Measurements from ENCODE around the gene CLNK. TPM values are rescaled to one million over a fixed set of nuclear protein-coding genes. Genes with fewer than 3 reads are reported as not detected.

CLNK gene
- total RNA-seq, 2 donors from 2014 or later = 0.16 TPM; not detected in 1

DNA sequence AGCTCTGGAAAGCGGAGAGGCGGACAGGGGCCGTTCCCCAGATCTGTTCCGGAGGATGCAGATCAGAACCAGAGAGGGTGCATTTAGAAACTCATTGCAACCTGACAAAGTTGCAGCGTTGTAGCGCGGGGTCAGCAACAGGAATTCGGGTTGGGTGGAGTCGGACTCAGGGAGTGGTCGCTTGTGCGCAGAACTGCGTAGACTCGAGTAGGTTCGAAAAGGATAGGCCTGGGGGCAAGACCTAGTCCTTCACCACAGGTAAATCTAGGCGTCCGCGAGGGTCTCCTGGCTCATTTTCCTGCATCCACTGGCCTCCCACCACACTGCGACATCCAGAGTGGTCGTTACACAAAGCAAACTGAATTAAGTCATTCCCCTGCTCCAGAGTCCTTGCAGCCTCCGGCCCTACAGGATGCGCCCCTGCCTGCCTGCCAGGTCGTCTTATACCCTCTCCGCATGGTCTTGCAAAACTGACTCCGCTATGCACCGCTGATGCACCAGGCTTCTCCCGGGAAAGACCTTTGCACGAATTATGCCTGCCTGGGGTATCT is 222.6 kb downstream of the CLNK start:
- no peaks in the 10 kb centered on the region for H3K36me3 ChIP-seq
- H3K27me3 ChIP-seq = peaks cover 7% of the 10 kb centered on the region
- H3K9ac ChIP-seq (ENCODE audit: low read depth in 2 of 2, low read length in 2 of 2) = no peak overlapping the region
- H3K4me1 ChIP-seq = no peaks in the 10 kb centered on the region
- H3K4me3 ChIP-seq = peak overlapping the region; percentile 7
- no peak for TF ChIP-seq CTCF (IDR thresholded peaks at IDR 0.05)
- H3K27ac ChIP-seq = no peak overlapping the region
- H3K9me3 ChIP-seq = no peaks in the 10 kb centered on the region
- no peak for DNase-seq
- intact Hi-C loops (cut with DNase I) = no loop called here

GRCh38 chr4:10461091-10461849 is 223.3 kb downstream of the CLNK start:
- peak overlapping the region; percentile 7 for H3K4me3 ChIP-seq
- H3K4me1 ChIP-seq = no peaks in the 10 kb centered on the region
- no peaks in the 10 kb centered on the region for H3K36me3 ChIP-seq
- H3K9ac ChIP-seq (ENCODE audit: low read depth in 2 of 2, low read length in 2 of 2) = no peak overlapping the region
- DNase-seq = peak; percentile 60
- intact Hi-C loops (cut with DNase I) = no loop called here
- no peaks in the 10 kb centered on the region for H3K9me3 ChIP-seq
- H3K27me3 ChIP-seq = peaks cover 7% of the 10 kb centered on the region
- TF ChIP-seq CTCF (IDR thresholded peaks at IDR 0.05) = peak; percentile 97
- no peak overlapping the region for H3K27ac ChIP-seq

GRCh38 chr4:10460313-10461047 is 224.1 kb downstream of the CLNK start:
- Histone ChIP-seq H3K9ac (ENCODE audit: low read depth in 2 of 2, low read length in 2 of 2) (no peak overlapping the region), H3K9me3 (no peaks in the 10 kb centered on the region), H3K27me3 (peaks cover 7% of the 10 kb centered on the region), H3K36me3 (no peaks in the 10 kb centered on the region), H3K4me3 (no peak overlapping the region), H3K4me1 (peaks cover 3% of the 10 kb centered on the region), H3K27ac (no peak overlapping the region)
- no peak for DNase-seq
- no peak for TF ChIP-seq CTCF (IDR thresholded peaks at IDR 0.05)
- intact Hi-C loops (cut with DNase I) = no loop called here

DNA sequence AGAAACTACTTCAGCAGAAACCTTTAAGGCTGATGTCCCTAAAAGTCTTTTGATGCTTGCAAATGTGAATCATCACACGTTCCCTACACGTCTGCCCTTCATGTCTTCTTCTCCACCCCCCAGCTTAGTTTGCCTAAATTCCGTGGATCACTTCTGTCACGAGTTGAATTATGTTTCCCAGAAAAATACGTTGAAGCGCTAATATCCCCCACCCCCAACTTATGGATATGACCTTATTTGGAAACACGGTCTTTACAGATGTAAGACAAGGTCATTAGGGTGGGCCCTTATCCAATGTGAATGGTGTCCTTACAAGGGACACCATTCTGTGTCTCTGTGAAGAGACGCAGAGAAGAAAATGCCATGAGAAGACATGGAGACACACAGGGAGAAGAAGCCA is 225.3 kb downstream of the CLNK start:
- intact Hi-C loops (cut with DNase I) = no loop called here
- peaks cover 3% of the 10 kb centered on the region for H3K4me1 ChIP-seq
- H3K36me3 ChIP-seq = no peaks in the 10 kb centered on the region
- no peaks in the 10 kb centered on the region for H3K9me3 ChIP-seq
- peaks cover 7% of the 10 kb centered on the region for H3K27me3 ChIP-seq
- no peak overlapping the region for H3K4me3 ChIP-seq
- H3K27ac ChIP-seq = no peak overlapping the region
- TF ChIP-seq CTCF (IDR thresholded peaks at IDR 0.05) = no peak
- no peak overlapping the region for H3K9ac ChIP-seq (ENCODE audit: low read depth in 2 of 2, low read length in 2 of 2)
- no peak for DNase-seq

GRCh38 chr4:10458177-10458576 is 226.4 kb downstream of the CLNK start:
- DNase-seq = peak; percentile 30
- H3K9me3 ChIP-seq = no peaks in the 10 kb centered on the region
- TF ChIP-seq CTCF (IDR thresholded peaks at IDR 0.05) = no peak
- no peak overlapping the region for H3K27ac ChIP-seq
- H3K4me3 ChIP-seq = no peak overlapping the region
- intact Hi-C loops (cut with DNase I) = no loop called here
- peaks cover 3% of the 10 kb centered on the region for H3K4me1 ChIP-seq
- H3K36me3 ChIP-seq = no peaks in the 10 kb centered on the region
- peaks cover 7% of the 10 kb centered on the region for H3K27me3 ChIP-seq
- no peak overlapping the region for H3K9ac ChIP-seq (ENCODE audit: low read depth in 2 of 2, low read length in 2 of 2)

Measured in colonic mucosa (tissue), 4 donors.